GM19043 (cell line): Measurements from ENCODE around the gene FGF11.
A peak's percentile ranks its signal among the peaks of the same experiment; 100 is the strongest.

Experiments
- ATAC-seq: cut with Tn5 transposase; IDR thresholded peaks from one replicate; pipeline ENCODE4 v1.9.1; 2021; ENCODE audit warnings: low read depth; ENCODE audit not compliant: unreplicated experiment

The FGF11 gene

DNA sequence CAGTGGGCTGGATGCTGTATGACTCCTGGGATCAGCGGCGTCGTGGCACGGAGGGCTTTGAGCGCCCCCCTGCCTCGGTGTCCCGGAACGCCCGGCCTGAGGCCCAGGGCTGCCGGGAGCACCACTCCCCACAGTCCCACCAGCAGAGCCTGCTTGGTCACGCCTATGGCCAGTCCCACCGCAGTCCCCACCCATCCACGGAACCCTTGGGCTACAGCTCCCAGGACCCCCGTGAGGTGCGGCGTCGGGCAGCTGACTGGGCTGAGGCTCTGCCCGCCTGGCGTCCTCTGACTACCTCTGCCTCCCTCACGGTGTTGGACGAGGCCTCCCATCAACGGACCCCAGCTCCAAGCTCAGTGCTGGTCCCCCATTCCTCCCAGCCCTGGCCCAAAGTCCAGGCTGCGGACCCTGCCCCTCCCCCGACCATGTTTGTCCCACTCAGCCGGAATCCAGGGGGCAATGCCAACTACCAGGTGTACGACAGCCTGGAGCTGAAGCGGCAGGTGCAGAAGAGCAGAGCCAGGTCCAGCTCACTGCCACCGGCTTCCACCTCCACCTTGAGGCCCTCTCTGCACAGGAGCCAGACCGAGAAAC, 12.3 kb upstream of the FGF11 start:
- no peak for ATAC-seq

DNA sequence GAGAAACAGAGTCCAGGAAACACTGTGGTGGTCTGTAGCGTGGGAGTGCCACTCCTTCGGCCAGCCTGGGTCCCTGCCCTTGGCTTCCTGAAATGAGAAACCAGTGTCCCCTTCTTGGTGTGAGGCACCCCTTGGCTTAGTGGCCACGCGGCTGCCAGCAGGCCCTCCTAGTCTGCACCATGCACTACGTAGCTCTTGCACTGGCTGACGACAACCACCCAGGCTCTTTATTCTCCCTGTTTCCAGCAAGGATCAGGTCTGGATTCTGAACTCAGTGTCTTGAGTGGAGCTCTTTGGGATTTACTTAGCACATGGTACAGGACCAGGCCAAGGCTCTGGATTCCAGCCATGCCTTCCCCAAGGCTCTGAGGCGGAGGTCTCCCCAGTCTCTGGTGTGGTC, 11.8 kb upstream of the FGF11 start:
- no peak for ATAC-seq

DNA sequence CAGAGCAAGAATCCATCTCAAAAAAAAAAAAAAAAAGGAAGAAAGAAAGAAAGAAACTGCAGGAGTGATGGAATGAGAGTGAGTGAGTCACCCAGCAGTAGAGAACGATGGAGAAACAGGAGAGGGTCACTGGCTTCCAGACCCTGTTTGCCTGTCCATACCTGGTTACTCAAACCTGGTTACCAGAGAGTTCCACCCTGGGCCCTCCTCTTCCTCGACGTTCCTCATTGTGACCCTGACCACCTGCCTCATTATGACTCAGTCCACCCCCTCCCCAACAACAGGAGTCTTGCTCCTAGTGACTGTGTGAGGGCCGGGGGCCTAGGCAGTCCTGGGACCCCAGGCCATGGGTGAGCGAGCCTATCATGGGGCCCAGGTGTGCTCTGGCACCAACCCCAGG, 10.8 kb upstream of the FGF11 start, which contains the start of gene SPEM3:
SPEM3 (plus strand) TSS at position 301 of the 400 bp plus-strand sequence; CDS start at position 347, 46 bp downstream.
- ATAC-seq: no peak

DNA sequence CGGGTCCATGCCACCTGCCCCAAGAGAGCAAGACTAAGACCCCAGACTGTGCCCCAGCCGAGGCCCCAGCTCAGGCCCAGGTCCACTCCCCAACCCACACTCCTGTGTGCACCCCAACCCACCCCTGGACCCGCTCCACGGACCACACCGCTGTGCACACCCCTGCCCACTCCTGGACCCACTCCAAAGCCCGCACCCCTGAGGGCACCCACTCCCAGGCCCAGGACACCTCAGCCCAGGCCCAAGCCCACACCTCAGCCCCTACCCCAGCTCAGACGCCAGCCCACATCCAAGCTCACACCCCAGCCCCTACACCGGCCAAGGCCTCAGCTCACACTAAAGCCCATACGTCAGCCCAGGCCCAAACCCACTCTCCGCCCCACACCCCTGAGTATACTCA, 9.6 kb upstream of the FGF11 start:
- no peak for ATAC-seq

DNA sequence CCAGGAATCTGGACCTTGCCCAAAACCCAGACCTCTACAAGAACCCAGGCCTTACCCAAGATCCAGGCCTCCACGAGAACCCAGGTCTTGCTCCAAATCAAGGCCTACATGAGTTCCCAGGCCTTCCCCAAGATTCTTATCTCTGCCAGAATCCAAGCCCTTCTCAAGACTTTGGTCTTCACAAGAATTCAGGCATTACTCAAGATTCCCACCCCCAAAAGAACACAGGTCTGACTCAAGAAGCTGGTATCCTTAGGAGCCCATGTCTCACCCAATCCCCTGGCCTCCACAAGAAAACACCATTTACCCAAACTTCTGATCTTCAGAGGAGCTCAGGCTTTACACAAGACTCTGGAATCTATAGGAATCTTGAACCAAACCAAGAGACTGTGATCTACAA, 8.1 kb upstream of the FGF11 start:
- no peak for ATAC-seq

DNA sequence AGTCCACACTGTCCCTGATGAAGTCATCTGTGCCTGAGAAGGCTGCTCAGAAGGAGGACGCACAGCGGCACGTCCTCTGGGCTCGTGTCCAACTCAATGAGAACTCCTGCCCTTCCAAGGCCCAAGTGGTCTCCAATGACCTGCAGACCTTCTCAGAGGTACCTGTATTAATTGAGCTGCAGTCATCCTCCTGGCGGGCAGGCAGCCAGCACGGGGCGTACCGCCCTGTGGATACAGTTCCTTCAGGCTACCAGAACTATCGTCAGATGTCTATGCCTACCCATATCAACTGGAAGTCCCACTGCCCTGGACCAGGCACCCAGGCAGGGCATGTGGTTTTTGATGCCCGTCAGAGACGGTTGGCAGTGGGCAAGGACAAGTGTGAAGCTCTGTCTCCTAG, 7.0 kb upstream of the FGF11 start:
- no peak for ATAC-seq

DNA sequence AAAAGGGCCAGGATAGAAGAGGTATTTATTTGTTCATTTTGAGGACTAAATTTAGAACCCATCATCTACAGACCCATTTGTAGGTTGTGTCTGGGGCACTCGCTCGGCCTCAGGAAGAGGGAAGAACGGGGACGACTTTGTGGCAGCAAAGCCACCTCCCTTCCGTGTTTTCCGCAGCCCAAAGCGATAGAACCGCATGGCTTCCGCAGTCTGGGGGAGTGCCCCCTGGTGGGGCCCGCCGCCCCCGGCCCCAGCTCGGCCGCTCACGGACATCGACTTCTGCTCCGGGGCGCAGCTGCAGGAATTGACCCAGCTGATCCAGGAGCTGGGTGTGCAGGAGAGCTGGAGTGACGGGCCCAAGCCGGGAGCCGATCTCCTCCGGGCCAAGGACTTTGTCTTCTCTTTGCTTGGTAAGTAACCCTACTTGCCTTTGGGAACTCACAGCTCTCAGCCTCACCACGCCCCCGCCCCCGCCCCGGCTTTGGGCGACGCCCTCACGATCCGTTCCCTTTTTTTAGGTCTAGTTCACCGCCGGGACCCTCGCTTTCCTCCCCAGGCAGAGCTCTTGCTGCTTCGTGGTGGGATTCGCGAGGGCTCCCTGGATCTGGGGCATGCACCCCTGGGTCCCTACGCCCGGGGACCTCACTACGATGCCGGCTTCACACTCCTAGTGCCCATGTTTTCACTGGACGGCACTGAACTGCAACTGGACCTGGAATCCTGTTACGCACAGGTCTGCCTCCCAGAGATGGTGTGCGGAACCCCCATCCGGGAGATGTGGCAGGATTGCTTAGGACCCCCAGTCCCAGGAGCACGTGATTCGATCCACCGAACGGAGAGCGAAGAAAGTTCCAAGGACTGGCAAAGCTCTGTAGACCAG, 3.4 kb upstream of the FGF11 start:
- peak; percentile 9 for ATAC-seq

DNA sequence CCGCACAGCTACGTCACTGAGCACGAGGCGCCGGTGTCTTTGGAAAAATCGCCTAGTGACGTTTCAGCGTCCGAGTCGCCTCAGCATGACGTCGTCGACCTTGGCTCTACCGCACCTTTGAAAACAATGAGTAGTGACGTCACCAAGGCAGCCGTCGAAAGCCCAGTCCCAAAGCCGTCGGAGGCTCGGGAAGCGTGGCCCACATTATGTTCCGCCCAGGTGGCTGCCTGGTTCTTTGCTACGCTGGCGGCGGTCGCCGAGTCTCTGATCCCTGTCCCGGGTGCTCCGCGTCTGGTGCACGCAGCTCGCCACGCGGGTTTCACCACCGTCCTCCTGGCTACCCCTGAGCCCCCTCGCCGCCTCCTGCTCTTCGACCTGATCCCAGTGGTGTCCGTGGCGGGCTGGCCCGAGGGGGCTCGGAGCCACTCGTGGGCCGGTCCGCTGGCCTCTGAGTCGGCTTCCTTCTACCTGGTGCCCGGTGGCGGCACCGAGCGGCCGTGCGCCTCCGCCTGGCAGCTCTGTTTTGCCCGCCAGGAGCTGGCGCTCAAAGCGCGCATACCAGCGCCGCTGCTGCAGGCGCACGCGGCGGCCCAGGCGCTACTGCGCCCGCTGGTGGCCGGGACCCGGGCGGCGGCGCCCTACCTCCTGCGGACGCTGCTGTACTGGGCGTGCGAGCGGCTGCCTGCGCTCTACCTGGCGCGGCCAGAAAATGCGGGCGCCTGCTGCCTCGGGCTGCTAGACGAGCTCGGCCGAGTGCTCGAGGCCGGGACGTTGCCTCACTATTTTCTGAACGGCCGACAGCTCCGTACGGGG, 2.5 kb upstream of the FGF11 start:
- no peak for ATAC-seq

DNA sequence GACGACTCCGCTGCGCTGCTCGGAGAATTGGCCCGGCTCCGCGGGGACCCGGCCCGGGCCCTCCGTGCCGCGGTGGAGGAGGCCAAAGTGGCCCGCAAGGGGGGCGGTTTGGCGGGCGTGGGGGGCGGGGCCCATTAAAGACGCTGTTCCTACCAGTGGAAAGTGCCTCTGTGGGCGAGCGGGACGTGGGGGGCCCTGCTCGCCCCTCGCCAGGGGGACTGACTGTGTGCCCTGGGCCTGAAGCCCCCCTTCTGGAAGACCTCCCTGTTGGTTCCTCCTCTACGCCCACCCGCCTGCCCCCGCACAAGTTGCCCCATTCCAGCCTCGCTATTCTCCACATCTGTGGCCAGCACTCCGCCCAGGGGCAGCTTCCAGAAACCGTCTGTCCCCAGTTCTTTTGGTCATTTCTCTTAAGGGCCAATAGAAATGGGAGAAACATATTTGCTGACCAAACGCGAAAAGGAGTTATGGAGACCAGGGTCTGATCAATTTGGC, 1.9 kb upstream of the FGF11 start:
- ATAC-seq: no peak

DNA sequence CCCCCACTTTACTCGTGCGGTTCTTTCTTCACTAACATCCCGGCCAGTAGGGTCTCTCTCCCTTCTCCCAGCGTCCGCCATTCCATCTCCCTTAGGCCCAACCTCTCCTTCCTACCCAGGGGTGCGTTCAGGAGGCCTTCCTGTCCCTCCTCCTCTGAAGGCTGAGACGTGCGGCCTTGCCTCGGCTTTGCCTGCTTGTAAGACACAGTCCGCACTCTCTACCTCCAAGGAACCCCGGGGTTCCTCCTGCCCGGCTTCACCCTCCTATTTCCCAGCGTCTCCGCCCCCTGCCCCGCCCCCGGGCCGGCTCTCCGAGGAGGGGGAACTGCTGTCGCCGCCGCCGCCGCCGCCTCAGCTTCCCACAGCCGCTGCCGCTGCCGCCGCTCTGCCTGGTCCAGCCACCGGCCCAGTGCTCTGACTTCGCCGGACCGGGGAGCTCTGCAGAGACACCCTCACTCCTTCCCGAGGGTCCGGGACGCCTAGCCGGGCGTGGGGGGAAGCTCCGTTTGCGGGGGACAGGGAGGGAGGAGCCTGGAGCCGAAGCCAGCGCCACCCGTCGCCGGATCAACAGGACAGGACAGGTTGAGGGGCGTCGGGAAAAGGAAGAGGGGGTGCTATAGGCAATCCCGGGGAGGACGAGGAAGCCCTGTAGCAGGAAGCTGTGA, 1.2 kb upstream of the FGF11 start:
- ATAC-seq: no peak

DNA sequence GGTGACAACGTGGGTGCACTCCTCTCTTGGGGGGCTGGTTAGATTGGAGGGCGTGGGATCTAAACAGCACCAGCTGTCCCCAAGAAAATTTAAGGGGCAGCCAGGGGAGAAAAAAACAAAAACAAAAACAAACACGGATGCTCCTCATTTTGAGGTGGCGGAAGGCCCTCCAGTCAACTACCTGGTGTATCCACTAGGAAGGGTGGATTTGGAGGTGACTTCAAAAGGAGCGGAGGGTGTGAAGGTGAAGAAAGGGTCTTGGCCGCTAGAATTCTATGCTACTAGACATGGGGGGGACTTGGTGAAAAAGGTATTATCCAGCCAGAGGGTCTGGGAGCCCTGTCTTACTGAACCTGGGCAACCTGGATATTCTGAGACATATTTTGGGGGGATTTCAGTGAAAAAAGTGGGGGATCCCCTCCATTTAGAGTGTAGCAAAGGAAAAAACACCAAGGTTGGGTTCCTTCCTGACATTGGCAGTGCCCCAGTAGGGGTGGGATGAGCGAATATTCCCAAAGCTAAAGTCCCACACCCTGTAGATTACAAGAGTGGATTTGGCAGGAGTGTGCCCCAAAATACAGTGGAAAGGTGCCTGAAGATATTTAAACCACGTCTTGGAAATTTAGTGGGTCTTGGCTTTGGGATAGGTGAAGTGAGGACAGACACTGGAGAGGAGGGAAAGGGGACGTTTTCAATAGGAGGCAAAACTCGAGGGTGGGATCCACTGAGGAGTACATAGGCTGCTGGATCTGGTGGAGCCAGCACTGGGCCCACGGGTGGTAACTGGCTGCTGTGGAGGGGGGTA, 454 bp upstream of the FGF11 start:
- ATAC-seq: no peak

DNA sequence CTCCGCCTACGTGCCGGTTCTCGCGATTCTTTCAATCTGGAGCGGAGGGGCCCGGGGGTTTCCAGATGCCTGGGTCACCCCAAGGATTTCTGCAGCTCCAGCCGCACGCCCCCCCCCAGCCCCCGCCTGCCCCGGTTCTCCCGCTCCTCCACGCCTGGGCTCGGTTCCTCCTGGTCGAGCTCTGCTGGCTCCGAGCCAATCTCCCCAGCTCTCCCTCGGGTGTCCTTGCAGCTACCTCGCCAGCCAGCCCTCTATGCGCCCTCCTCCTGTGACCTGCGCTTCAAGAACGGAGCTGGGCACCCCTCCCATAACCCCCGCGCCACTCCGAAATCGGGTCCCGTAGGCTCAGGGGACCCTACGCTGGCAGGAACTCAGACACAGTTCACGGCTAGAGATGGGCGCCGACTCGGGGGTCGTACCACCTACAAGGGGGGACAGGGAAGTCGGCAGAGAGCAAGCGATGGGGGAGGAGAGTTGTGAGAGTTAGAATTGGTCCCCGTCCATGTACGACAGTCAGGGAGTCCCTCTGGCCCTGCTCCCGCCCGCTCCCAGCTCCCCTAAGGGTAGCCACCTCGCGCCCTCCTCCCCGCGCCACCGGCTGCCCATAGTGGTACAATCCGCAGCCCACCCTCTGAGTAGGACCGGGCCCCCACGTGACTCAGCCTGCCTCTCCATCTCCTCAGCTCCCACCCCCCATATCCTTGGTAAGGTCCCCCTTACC, 961 bp downstream of the FGF11 start:
- ATAC-seq: no peak

DNA sequence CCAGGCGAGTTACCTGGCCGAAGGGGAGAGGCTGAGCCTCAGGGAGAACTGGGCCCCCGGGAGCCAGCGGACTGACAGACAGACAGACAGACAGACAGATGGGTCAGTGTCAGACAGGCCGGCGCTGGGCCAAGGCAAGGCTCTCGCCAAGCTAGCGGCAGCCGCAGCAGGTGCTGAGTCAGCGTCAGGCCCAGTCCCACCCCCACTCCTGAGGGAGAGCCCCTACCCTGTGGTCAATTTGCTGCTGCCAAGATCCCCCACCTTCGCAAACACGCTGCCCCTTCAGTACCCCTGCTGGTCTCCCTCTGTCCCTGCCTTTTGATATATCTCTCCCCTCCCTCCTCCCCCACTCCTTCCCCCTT, 1.5 kb downstream of the FGF11 start:
- ATAC-seq: no peak

DNA sequence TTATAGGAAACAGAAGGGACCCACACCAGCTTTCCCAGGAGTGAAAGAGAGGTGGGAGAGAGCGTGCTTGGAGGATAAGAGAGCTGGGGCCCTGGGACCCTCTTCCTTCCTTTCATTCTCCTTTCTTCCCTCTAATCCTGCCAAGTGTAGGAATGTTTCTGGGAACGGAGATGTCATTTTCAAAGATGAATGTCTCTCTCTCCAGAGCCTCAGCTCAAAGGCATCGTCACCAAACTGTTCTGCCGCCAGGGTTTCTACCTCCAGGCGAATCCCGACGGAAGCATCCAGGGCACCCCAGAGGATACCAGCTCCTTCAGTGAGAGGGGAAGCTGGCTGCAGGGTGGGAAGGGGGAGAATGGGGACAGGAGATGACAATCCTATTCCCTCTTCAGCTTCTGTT, 2.0 kb downstream of the FGF11 start:
- ATAC-seq: no peak

DNA sequence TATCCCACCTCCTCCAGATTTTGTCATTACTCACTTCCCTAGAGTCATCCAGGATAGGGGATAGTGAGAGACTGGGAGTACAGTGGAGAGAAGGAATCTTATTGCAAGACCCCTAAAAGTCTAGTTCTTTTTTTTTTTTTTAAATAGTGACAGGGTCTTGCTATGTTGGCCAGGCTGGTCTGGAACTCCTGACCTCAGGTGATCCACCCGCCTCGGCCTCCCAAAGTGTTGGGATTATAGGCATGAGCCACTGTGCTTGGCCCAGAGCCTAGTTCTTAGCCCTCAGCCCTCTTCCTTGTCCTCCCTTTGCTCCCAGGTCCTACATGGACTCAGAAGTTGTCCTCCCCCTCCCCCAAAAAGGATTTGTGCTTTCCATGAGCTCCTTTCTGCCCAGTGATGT, 2.8 kb downstream of the FGF11 start:
- ATAC-seq: no peak

DNA sequence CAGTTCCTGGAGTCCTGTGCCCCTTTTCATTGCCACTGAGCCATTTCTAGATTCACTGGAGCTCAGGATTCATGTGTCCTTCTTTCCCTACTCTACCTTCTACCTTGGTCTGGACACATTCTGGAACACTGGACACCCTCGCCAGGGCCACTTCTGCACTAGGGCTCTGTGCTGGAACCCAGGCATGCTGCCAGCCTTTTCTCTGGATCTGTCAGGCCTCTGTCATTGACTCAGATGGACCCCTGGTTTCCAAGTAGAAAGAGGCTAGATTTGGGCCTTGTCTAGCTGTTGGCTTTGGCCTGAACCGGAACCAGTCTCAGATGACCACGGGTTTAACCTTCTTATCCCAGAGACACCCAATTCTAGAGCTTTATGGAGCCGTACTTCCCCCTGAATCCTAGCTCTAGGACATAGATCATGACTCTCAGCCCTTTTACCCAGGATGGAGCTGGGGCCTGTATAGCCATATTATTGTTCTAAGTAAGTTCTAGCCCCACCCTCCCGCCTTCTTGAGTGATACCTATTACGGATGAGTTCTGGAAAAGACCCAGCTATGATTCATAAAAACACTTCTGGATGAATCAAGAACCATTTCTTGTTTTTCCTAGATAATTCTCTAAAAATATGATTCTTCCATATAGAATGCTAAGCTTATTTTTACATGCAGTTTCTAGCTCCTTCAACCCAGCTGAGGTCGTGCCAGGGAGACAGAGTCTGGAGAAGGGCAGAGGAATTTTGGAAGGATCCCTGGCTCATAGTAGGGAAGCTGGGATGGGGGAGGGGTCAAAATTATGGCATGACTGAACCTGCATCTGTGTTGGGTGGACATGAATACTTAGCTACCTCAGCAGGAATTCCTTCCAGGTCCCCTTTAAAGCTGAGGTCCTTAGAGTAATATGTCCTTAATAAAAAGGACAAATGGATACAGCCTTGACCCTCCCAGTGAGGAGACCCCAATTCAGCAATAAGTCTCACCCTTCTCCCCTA, 4.5 kb downstream of the FGF11 start:
- no peak for ATAC-seq

DNA sequence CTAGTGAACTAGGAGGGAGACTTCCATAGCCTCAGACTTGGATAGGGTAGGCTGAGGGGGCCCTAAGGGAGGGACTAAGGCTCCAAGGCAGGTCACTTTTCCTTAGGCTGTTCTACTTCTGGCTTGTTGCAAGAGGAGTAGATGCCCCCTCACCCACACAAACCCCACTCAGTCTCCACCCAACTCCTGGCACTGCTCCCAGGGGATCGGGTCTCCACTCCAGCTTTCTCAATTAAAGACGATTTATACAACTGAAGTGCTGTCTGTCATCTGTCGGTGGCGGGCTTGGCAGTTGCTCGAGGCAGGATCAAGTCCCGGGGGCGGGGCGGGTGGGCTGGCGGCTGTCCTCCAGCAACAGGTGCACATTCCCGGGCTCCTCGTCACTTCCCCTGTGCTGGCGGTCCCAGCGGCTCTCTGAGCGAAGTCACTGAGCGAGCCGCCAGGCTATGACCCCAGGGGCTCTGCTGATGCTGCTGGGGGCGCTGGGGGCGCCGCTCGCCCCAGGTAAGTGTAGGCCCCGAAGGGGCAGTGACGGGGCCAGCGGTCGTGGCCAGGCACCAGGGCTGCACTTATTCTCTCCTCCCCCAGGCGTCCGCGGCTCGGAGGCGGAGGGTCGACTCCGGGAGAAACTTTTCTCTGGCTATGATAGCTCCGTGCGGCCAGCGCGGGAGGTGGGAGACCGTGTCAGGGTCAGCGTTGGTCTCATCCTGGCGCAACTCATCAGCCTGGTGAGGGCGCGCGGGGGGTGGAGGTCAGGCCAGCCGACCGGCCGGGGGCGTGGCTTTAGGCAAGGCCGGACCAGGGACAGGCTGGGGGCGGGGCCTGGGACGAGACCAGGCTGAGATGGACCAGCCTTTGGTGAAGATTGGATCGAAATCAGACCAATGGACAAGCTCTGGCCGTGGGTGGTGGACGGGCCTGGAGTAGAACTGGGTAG, 5.6 kb downstream of the FGF11 start, which contains the start of gene CHRNB1:
CHRNB1 (plus strand) TSS at position 380 of the 937 bp plus-strand sequence; CDS start at position 447, 67 bp downstream.
- no peak for ATAC-seq
